Neural progenitor cell (in vitro differentiated cells): Measurements from ENCODE around the gene NT5C3A.
"Not testable (repeated sequence)": the region's sequence is repeated elsewhere in the genome, so short reads cannot be mapped to it uniquely, and the experiment has no call there.

Source experiments
- CTCF ChIP-seq: fragments of 200-600 bp; sonication (generic); IDR thresholded peaks from 2 replicates; pipeline ENCODE4 v1.5.1; 2017; ENCODE audit warnings: antibody characterized with exemption, mild to moderate bottlenecking
- EZH2phosphoT487 ChIP-seq: fragments of 200-600 bp; sonication (generic); IDR thresholded peaks from 2 replicates; pipeline ENCODE4 v1.6.1; 2017; ENCODE audit warnings: antibody characterized with exemption

DNA sequence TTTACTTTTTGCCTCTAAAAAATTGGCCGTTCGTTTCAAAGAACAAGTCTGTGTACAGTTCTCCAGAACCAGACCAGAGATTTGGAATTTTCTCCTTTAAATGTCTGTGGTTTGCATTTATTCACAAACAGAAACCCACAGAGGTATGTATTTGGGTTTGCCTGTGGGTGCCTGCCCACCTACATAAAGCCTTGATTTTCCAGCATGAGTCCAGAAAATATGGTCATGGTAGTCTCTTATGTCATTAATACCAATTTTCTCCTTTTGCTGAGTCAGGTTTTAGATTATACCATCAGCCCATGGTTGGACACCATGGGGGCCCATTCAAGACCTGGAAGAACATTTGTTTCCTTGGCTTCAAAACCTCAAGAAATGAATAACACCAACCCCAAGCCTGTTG lies 82.7 kb downstream of the NT5C3A start:
- not testable (repeated sequence) for TF ChIP-seq EZH2phosphoT487, CTCF
